Measurements from ENCODE around the gene SLITRK1.

SLITRK1 gene

GRCh38 chr13:83881140-83881684 lies 1.1 kb downstream of the SLITRK1 start:
- no peak overlapping the region for H3K4me3 ChIP-seq (ENCODE audit: control insufficient read depth, low read depth, low read length)
- no peak for DNase-seq (ENCODE audit: low read depth)
- TF ChIP-seq CTCF (conservative IDR thresholded peaks at IDR 0.05; ENCODE audit: control insufficient read depth, insufficient read depth, low read depth, low read length) = no peak

GRCh38 chr13:83880275-83881139 lies 1.8 kb downstream of the SLITRK1 start:
- TF ChIP-seq CTCF (conservative IDR thresholded peaks at IDR 0.05; ENCODE audit: control insufficient read depth, insufficient read depth, low read depth, low read length) = no peak
- no peak overlapping the region for H3K4me3 ChIP-seq (ENCODE audit: control insufficient read depth, low read depth, low read length)
- no peak for DNase-seq (ENCODE audit: low read depth)

- no peak for TF ChIP-seq CTCF (conservative IDR thresholded peaks at IDR 0.05; ENCODE audit: control insufficient read depth, insufficient read depth, low read depth, low read length)
- peak overlapping the region; percentile 28 for H3K4me3 ChIP-seq (ENCODE audit: control insufficient read depth, low read depth, low read length)
- peak; percentile 15 for DNase-seq (ENCODE audit: low read depth)
These were observed 2.7 kb downstream of the SLITRK1 start for GRCh38 chr13:83879431-83880171.

GRCh38 chr13:83878691-83879430 lies 3.4 kb downstream of the SLITRK1 start:
- no peak for TF ChIP-seq CTCF (conservative IDR thresholded peaks at IDR 0.05; ENCODE audit: control insufficient read depth, insufficient read depth, low read depth, low read length)
- peak overlapping the region; percentile 28 for H3K4me3 ChIP-seq (ENCODE audit: control insufficient read depth, low read depth, low read length)
- no peak for DNase-seq (ENCODE audit: low read depth)

GRCh38 chr13:83877651-83878355 lies 4.5 kb downstream of the SLITRK1 start:
- TF ChIP-seq CTCF (conservative IDR thresholded peaks at IDR 0.05; ENCODE audit: control insufficient read depth, insufficient read depth, low read depth, low read length) = no peak
- H3K4me3 ChIP-seq (ENCODE audit: control insufficient read depth, low read depth, low read length) = no peak overlapping the region
- DNase-seq (ENCODE audit: low read depth) = no peak

GRCh38 chr13:83876546-83876945 lies 5.7 kb downstream of the SLITRK1 start:
- TF ChIP-seq CTCF (conservative IDR thresholded peaks at IDR 0.05; ENCODE audit: control insufficient read depth, insufficient read depth, low read depth, low read length) = no peak
- no peak for DNase-seq (ENCODE audit: low read depth)
- H3K4me3 ChIP-seq (ENCODE audit: control insufficient read depth, low read depth, low read length) = no peak overlapping the region
